OCI-LY7 (cell line): ENCODE measurements around the gene DCST2. TPM values are rescaled to one million over a fixed set of nuclear protein-coding genes. Genes with fewer than 3 reads are reported as not detected.

Source experiments
- BruUV-seq: library from RNA; stranded (reverse); fragments of 400-500 nt; replicated peaks from 2 replicates; lab custom pipeline; 2021; lab: Mats Ljungman, UMichigan
- CTCF ChIA-PET: fragments of 300-600 bp; sonication (Branson Sonifier 250); formaldehyde crosslinking; loops from one replicate; lab custom pipeline; 2022; ENCODE audit warnings: antibody characterized with exemption; ENCODE audit not compliant: unreplicated experiment; lab: Charles Lee
- POLR2A ChIA-PET: fragments of 300-600 bp; sonication (Branson Sonifier 250); formaldehyde crosslinking; loops from one replicate; lab custom pipeline; 2022; ENCODE audit warnings: antibody characterized with exemption; lab: Charles Lee
- DNase-seq: peaks from one replicate; pipeline ENCODE4 v3.0.0-alpha.2; 2015; ENCODE audit warnings: low spot score
- H2AFZ ChIP-seq: fragments of 200-600 bp; sonication (generic), shearing (Covaris generic); 2 replicates; pipeline ENCODE4 v1.6.1; 2014; ENCODE audit warnings: mild to moderate bottlenecking, antibody characterized with exemption, low read length, moderate library complexity
- H3K27ac ChIP-seq: fragments of 200-600 bp; sonication (generic); 2 replicates; pipeline ENCODE4 v1.5.1; 2014; ENCODE audit warnings: mixed run types, low read depth, mild to moderate bottlenecking, moderate library complexity, low read length, inconsistent platforms; ENCODE audit not compliant: poor library complexity, severe bottlenecking
- H3K36me3 ChIP-seq: fragments of 200-600 bp; sonication (generic); 2 replicates; pipeline ENCODE4 v1.6.1; 2014; ENCODE audit warnings: mild to moderate bottlenecking, antibody characterized with exemption, low read length, moderate library complexity, mixed read lengths; ENCODE audit not compliant: insufficient read depth
- H3K4me1 ChIP-seq: fragments of 200-600 bp; sonication (generic); 2 replicates; pipeline ENCODE4 v1.5.1; 2014; ENCODE audit warnings: mild to moderate bottlenecking, low read length; ENCODE audit not compliant: insufficient read depth, poor library complexity, severe bottlenecking
- H3K4me2 ChIP-seq: fragments of 200-600 bp; sonication (generic); 2 replicates; pipeline ENCODE4 v1.6.1; 2014; ENCODE audit warnings: mild to moderate bottlenecking, low read length
- H3K4me3 ChIP-seq: fragments of 200-600 bp; sonication (generic); 2 replicates; pipeline ENCODE4 v1.5.1; 2014; ENCODE audit warnings: mild to moderate bottlenecking, low read depth, low read length; ENCODE audit not compliant: poor library complexity, severe bottlenecking
- H3K79me2 ChIP-seq: fragments of 200-600 bp; sonication (generic); 2 replicates; pipeline ENCODE4 v1.6.1; 2016; ENCODE audit warnings: low read depth, mild to moderate bottlenecking, low read length, moderate library complexity, mixed read lengths; ENCODE audit not compliant: insufficient read depth
- H3K9me2 ChIP-seq: fragments of 200-600 bp; sonication (generic); 2 replicates; pipeline ENCODE4 v1.6.1; 2016; ENCODE audit warnings: mild to moderate bottlenecking, low read length, mixed read lengths; ENCODE audit not compliant: insufficient read depth
- H3K9me3 ChIP-seq: fragments of 200-600 bp; sonication (generic); 2 replicates; pipeline ENCODE4 v1.6.1; 2014; ENCODE audit warnings: mild to moderate bottlenecking, mixed run types, low read length, mixed read lengths
- H4K20me1 ChIP-seq: fragments of 200-600 bp; sonication (generic); 2 replicates; pipeline ENCODE4 v1.6.1; 2014; ENCODE audit warnings: mild to moderate bottlenecking, antibody characterized with exemption, low read length, moderate library complexity, mixed read lengths; ENCODE audit not compliant: insufficient read depth
- CTCF ChIP-seq: fragments of 200-600 bp; sonication (generic); conservative IDR thresholded peaks from 2 replicates; pipeline ENCODE4 v1.5.1; 2014; ENCODE audit warnings: mild to moderate bottlenecking, antibody characterized with exemption, low read length, moderate library complexity, mixed read lengths
- EZH2phosphoT487 ChIP-seq: fragments of 200-600 bp; sonication (generic); IDR thresholded peaks from 2 replicates; pipeline ENCODE4 v1.6.1; 2018; ENCODE audit warnings: low read depth, borderline replicate concordance, mild to moderate bottlenecking, mixed run types, antibody characterized with exemption, low read length, moderate library complexity, mixed read lengths
- intact Hi-C: fragments of 100-400 bp; cut with micrococcal nuclease; formaldehyde crosslinking; loops from one replicate; pipeline ENCODE4 v1.10.0; 2022; ENCODE audit not compliant: unreplicated experiment
- total RNA-seq, 2 experiments: library from RNA; depleted of rRNA in 1 of 2; stranded (reverse); fragments of >200 nt in 1 of 2; shearing (Covaris generic) in 1 of 2; gene quantifications; 2 replicates each; pipeline ENCODE4 v1.2.3, GENCODE V29; 2014 to 2022

DCST2 gene
- total RNA-seq, 2 experiments from 2014 or later: 0.85 to 2.0 TPM

DNA sequence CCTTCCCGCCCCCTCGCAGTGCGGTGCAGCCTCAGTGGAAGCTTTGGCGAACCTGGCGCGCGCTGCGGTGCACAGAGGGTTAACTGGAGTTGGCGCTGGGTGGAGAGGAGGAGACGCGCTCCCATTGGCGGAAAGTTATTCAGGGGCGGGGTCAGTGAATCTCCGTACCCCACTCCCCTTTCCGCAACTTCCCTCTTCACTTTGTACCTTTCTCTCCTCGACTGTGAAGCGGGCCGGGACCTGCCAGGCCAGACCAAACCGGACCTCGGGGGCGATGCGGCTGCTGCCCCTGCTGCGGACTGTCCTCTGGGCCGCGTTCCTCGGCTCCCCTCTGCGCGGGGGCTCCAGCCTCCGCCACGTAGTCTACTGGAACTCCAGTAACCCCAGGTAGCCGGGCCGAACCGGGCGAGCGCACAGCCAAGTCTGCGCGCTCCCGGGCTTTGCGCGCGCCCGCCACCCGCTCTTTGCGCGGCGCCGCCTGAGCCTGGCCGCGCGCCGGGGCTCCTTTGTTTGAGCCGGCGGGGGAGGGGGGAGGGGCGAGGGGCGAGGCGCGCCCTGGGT lies 30.0 kb upstream of the DCST2 start, which contains the start of gene EFNA4:
TSS of gene EFNA4 (plus strand) at position 191 of the 561 bp plus-strand sequence. CDS start at position 275, 84 bp downstream.
- no TSS peak for BruUV-seq
- H3K4me2 ChIP-seq: peak within 1 kb of the TSS; percentile 90
- peaks cover 32% of the 10 kb centered on the region for H3K4me1 ChIP-seq
- TF ChIP-seq CTCF (no peak), EZH2phosphoT487 (no peak)
- H3K4me3 ChIP-seq: peak within 1 kb of the TSS; percentile 84
- CTCF ChIA-PET: no interaction called here
- no peaks in the 10 kb centered on the region for H3K9me2 ChIP-seq
- peaks cover 5% of the 10 kb centered on the region; the same call in 1 of the 2 replicates for H3K36me3 ChIP-seq
- peaks cover 7% of the 10 kb centered on the region; the same call in 1 of the 2 replicates for H3K79me2 ChIP-seq
- peak within 1 kb of the TSS; percentile 55 for H3K27ac ChIP-seq
- intact Hi-C loops: loop anchor here (2.0 to 5.0 kb wide), 6 partner anchors 63 to 456 kb away; partner anchors contain the start of genes ADAR, FLAD1 and PYGO2
- no peaks in the 10 kb centered on the region for H3K9me3 ChIP-seq
- DNase-seq: peak; percentile 93
- POLR2A ChIA-PET: interaction anchor here (0.6 to 1.5 kb wide), 5 partner anchors 12 to 90 kb away, joined by 3 to 5 read pairs (median 4); partner anchors contain the start of gene ADAM15
- H2AFZ ChIP-seq: peak within 1 kb of the TSS; percentile 66
- no peaks in the 10 kb centered on the region for H4K20me1 ChIP-seq

GRCh38 chr1:155062702-155063411 lies 29.3 kb upstream of the DCST2 start:
- Histone ChIP-seq H3K9me3 (no peaks in the 10 kb centered on the region), H4K20me1 (no peaks in the 10 kb centered on the region), H2AFZ (peak overlapping the region; percentile 66; the same call in 1 of the 2 replicates), H3K27ac (peak overlapping the region; percentile 29), H3K4me3 (peak overlapping the region; percentile 84), H3K4me1 (peaks cover 32% of the 10 kb centered on the region), H3K36me3 (peaks cover 6% of the 10 kb centered on the region; the same call in 1 of the 2 replicates), H3K4me2 (peak overlapping the region; percentile 90), H3K9me2 (no peaks in the 10 kb centered on the region), H3K79me2 (peaks cover 7% of the 10 kb centered on the region; the same call in 1 of the 2 replicates)
- DNase-seq: peak; percentile 84
- ChIA-PET POLR2A (interaction anchor here (1.5 kb wide), 2 partner anchors 13 to 22 kb away, joined by 4 to 5 read pairs; no protein-coding TSS in a partner anchor), CTCF (no interaction called here)
- TF ChIP-seq EZH2phosphoT487 (no peak), CTCF (peak; percentile 82)
- BruUV-seq: no TSS peak
- intact Hi-C loops: loop anchor here (1.0 to 5.0 kb wide), 7 partner anchors 21 to 456 kb away; partner anchors contain the start of genes ADAR, FLAD1 and PYGO2
